D341Med (cell line): Measurements from ENCODE around the gene NDUFA6.
"Not testable (repeated sequence)": the region's sequence is repeated elsewhere in the genome, so short reads cannot be mapped to it uniquely, and the experiment has no call there.

Experiments
- DNase-seq: peaks from one replicate; pipeline ENCODE4 v3.0.0; 2012; ENCODE audit warnings: low spot score

Gene NDUFA6

GRCh38 chr22:42112793-42113192 is 22.2 kb upstream of the NDUFA6 start:
- DNase-seq, result not testable (repeated sequence)

- no peak for DNase-seq
Measured at GRCh38 chr22:42111798-42112197, 21.2 kb upstream of the NDUFA6 start.

GRCh38 chr22:42108848-42109247 is 18.3 kb upstream of the NDUFA6 start:
- DNase-seq, result no peak

- DNase-seq, result not testable (repeated sequence)
Measured at GRCh38 chr22:42104332-42104860, 13.8 kb upstream of the NDUFA6 start.

- no peak for DNase-seq
Measured at GRCh38 chr22:42101199-42101598, 10.6 kb upstream of the NDUFA6 start.

GRCh38 chr22:42091455-42091782 is 847 bp upstream of the NDUFA6 start:
- no peak for DNase-seq

GRCh38 chr22:42086051-42086450 is 4.5 kb downstream of the NDUFA6 start:
- DNase-seq, result no peak

GRCh38 chr22:42084874-42085273 is 5.7 kb downstream of the NDUFA6 start:
- no peak for DNase-seq

- DNase-seq, result no peak
Measured at GRCh38 chr22:42083119-42083518, 7.5 kb downstream of the NDUFA6 start.

- DNase-seq, result peak; percentile 49
Measured at GRCh38 chr22:42080287-42080686, 10.3 kb downstream of the NDUFA6 start.

GRCh38 chr22:42079319-42080251 is 11.0 kb downstream of the NDUFA6 start, which contains the start of gene SMDT1:
Gene SMDT1, plus strand, starts transcription at chr22:42079700. Its CDS starts 69 bp downstream, at chr22:42079769.
- peak; percentile 99 for DNase-seq

GRCh38 chr22:42078469-42079318 is 11.9 kb downstream of the NDUFA6 start:
- no peak for DNase-seq

- peak; percentile 20 for DNase-seq
Measured at GRCh38 chr22:42077486-42078125, 13.0 kb downstream of the NDUFA6 start.

GRCh38 chr22:42076764-42077485 is 13.6 kb downstream of the NDUFA6 start:
- DNase-seq, result peak; percentile 5

- DNase-seq, result no peak
Measured at GRCh38 chr22:42074846-42075676, 15.5 kb downstream of the NDUFA6 start.

GRCh38 chr22:42074132-42074811 is 16.3 kb downstream of the NDUFA6 start, which contains the start of gene PHETA2:
Gene PHETA2, plus strand, starts transcription at chr22:42074248. Its CDS starts 3,046 bp downstream, at chr22:42077294.
- DNase-seq, result peak; percentile 19

- peak; percentile 9 for DNase-seq
Measured at GRCh38 chr22:42073621-42074041, 16.9 kb downstream of the NDUFA6 start.

GRCh38 chr22:42072606-42073330 is 17.8 kb downstream of the NDUFA6 start:
- DNase-seq, result no peak

- not testable (repeated sequence) for DNase-seq
Measured at GRCh38 chr22:42071508-42071907, 19.1 kb downstream of the NDUFA6 start.
